Endodermal cell (in vitro differentiated cells): ENCODE measurements around the gene SRSF5. TPM values are rescaled to one million over a fixed set of nuclear protein-coding genes. Genes with fewer than 3 reads are reported as not detected.
A peak's percentile ranks its signal among the peaks of the same experiment; 100 is the strongest.

Experiments used
- DNase-seq: peaks from one replicate; pipeline ENCODE4 v3.0.0-alpha.2; 2017
- H3K27ac ChIP-seq: 2 replicates; pipeline ENCODE4 v1.5.1; 2013; ENCODE audit warnings: mild to moderate bottlenecking, low read depth, low read length, moderate library complexity
- H3K27me3 ChIP-seq: 2 replicates; pipeline ENCODE4 v1.6.1; 2013; ENCODE audit warnings: mild to moderate bottlenecking, low read length, moderate library complexity; ENCODE audit not compliant: insufficient read depth, control insufficient read depth, poor library complexity, severe bottlenecking
- H3K36me3 ChIP-seq: 2 replicates; pipeline ENCODE4 v1.7.0; 2013; ENCODE audit warnings: mild to moderate bottlenecking, low read length, moderate library complexity; ENCODE audit not compliant: control insufficient read depth, insufficient read depth
- H3K4me1 ChIP-seq: one replicate; pipeline ENCODE4 v1.7.0; 2013; ENCODE audit warnings: low read length; ENCODE audit not compliant: control insufficient read depth, insufficient read depth
- H3K4me3 ChIP-seq: 2 replicates; pipeline ENCODE4 v1.5.1; 2013; ENCODE audit warnings: mild to moderate bottlenecking, low read length, moderate library complexity
- H3K9ac ChIP-seq: 2 replicates; pipeline ENCODE4 v1.6.1; 2013; ENCODE audit warnings: mild to moderate bottlenecking, low read length, moderate library complexity; ENCODE audit not compliant: poor library complexity, severe bottlenecking; ENCODE audit errors: extremely low read depth
- H3K9me3 ChIP-seq: 2 replicates; pipeline ENCODE4 v1.6.1; 2013; ENCODE audit warnings: mild to moderate bottlenecking, low read length, moderate library complexity; ENCODE audit not compliant: control insufficient read depth
- H3K27ac Mint-ChIP-seq: 2 replicates; pipeline ENCODE4 v1.8.0; 2020; ENCODE audit warnings: mixed read lengths
- H3K27me3 Mint-ChIP-seq: 2 replicates; pipeline ENCODE4 v1.8.0; 2021; ENCODE audit warnings: mild to moderate bottlenecking, mixed read lengths; ENCODE audit not compliant: insufficient read depth
- H3K36me3 Mint-ChIP-seq: 2 replicates; pipeline ENCODE4 v1.8.0; 2020; ENCODE audit warnings: low read depth, mixed read lengths
- H3K4me1 Mint-ChIP-seq: 2 replicates; pipeline ENCODE4 v1.8.0; 2020; ENCODE audit warnings: mixed read lengths
- H3K4me3 Mint-ChIP-seq: 2 replicates; pipeline ENCODE4 v1.8.0; 2020; ENCODE audit warnings: mild to moderate bottlenecking, moderate library complexity, mixed read lengths
- H3K9me3 Mint-ChIP-seq: 2 replicates; pipeline ENCODE4 v1.8.0; 2020; ENCODE audit warnings: mild to moderate bottlenecking, mixed read lengths
- WGBS, 2 experiments: methylation state at CpG; one replicate each; pipeline versions ENCODE4 v1.1.5 to v1.1.7; 2013; ENCODE audit warnings: missing lambda C conversion rate in 2 of 2, mixed read lengths in 1 of 2; ENCODE audit not compliant: insufficient coverage in 1 of 2, insufficient read length in 1 of 2; 5-methylcytosine and 5-hydroxymethylcytosine counted together
- total RNA-seq, 2 donors: library from RNA; stranded (reverse); fragmentation: NEBNext Ultra II Directional in 1 of 2; extraction: Animal tissue kit (Norgen Biotek cat#: 25700) in 1 of 2; gene quantifications; 2 replicates in 1 of 2; 3 replicates in 1 of 2; pipeline ENCODE4 v1.2.1, GENCODE V29; 2021
- TF ChIP-seq, protein P1 (sequence below): fragments of 200-600 bp; sonication (generic); conservative IDR thresholded peaks from 2 replicates; pipeline ENCODE4 v1.5.0; 2021; ENCODE audit warnings: antibody characterized with exemption, mild to moderate bottlenecking

SRSF5 gene
- total RNA-seq, 2 donors from 2014 or later: 285 to 307 TPM

- no peak overlapping the region for H3K27ac Mint-ChIP-seq
These were observed 51.8 kb downstream of the SRSF5 start for GRCh38 chr14:69818758-69819191.

DNA sequence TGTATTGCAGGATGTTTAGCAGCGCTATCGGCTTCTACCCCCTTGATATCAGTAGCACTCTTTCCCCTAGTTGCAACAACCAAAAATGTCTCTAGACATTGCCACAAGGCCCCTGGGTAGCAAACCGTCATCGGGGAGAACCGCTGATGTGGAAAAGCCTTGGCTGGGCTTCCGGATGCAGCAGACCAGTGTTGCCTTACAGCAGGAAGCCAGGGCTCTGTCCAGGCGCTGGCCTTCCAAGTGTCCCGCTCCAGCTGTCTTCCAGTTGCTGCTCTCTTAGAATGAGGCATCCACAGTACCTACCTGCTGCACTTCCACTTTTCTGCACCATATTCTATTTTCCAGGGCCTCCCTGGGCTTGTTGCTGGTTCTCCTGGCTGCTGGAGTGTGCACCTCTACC, 52.7 kb downstream of the SRSF5 start:
- peaks cover 5% of the 10 kb centered on the region for H3K27me3 ChIP-seq
- H3K9ac ChIP-seq: no peak overlapping the region
- no peaks in the 10 kb centered on the region for H3K9me3 ChIP-seq
- H3K27ac ChIP-seq: no peak overlapping the region
- WGBS, 2 experiments: 80 to 83% methylated on average over 6 to 8 of the region's 8 CpGs
- no peak overlapping the region for H3K4me3 Mint-ChIP-seq
- no peaks in the 10 kb centered on the region for H3K4me1 Mint-ChIP-seq
- no peaks in the 10 kb centered on the region for H3K9me3 Mint-ChIP-seq
- H3K36me3 Mint-ChIP-seq: no peaks in the 10 kb centered on the region
- no peaks in the 10 kb centered on the region for H3K4me1 ChIP-seq
- TF ChIP-seq, protein P1, sequence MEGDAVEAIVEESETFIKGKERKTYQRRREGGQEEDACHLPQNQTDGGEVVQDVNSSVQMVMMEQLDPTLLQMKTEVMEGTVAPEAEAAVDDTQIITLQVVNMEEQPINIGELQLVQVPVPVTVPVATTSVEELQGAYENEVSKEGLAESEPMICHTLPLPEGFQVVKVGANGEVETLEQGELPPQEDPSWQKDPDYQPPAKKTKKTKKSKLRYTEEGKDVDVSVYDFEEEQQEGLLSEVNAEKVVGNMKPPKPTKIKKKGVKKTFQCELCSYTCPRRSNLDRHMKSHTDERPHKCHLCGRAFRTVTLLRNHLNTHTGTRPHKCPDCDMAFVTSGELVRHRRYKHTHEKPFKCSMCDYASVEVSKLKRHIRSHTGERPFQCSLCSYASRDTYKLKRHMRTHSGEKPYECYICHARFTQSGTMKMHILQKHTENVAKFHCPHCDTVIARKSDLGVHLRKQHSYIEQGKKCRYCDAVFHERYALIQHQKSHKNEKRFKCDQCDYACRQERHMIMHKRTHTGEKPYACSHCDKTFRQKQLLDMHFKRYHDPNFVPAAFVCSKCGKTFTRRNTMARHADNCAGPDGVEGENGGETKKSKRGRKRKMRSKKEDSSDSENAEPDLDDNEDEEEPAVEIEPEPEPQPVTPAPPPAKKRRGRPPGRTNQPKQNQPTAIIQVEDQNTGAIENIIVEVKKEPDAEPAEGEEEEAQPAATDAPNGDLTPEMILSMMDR: no peak
- no peak overlapping the region for H3K27ac Mint-ChIP-seq
- no peaks in the 10 kb centered on the region for H3K36me3 ChIP-seq
- no peak overlapping the region for H3K4me3 ChIP-seq
- DNase-seq: no peak
- H3K27me3 Mint-ChIP-seq: no peaks in the 10 kb centered on the region

More at GRCh38 chr14:69818758-69819191, 51.8 kb downstream of the SRSF5 start:
- Histone ChIP-seq H3K9me3 (no peaks in the 10 kb centered on the region), H3K27me3 (peaks cover 5% of the 10 kb centered on the region), H3K36me3 (no peaks in the 10 kb centered on the region), H3K27ac (no peak overlapping the region), H3K4me1 (no peaks in the 10 kb centered on the region), H3K9ac (no peak overlapping the region), H3K4me3 (no peak overlapping the region)
- 15 to 50% methylated on average over 2 to 11 of the region's 11 CpGs for WGBS, 2 experiments
- Mint-ChIP-seq H3K4me1 (no peaks in the 10 kb centered on the region), H3K36me3 (no peaks in the 10 kb centered on the region), H3K4me3 (no peak overlapping the region), H3K9me3 (no peaks in the 10 kb centered on the region), H3K27me3 (no peaks in the 10 kb centered on the region)
- DNase-seq: peak; percentile 85
- TF ChIP-seq, protein P1: peak; percentile 90

DNA sequence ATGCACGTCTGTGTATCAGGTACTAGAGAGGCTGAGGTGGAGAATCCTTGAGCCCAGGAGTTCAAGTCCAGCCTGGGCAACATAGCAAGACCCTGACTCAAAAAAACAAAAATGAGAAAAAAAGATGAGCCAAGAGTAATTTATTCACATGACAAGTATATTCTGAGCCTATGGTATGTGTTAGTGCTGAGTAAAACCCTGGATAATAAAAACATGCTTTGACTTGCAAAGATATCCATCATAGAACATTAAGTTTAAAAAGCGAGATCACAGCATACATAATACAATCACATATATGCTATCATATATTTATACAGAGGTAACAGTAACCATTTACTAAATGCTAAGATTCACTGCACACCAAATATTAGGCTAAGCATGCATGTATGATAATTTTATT, 54.0 kb downstream of the SRSF5 start:
- no peaks in the 10 kb centered on the region for H3K27me3 Mint-ChIP-seq
- Histone ChIP-seq H3K4me1 (no peaks in the 10 kb centered on the region), H3K9me3 (no peaks in the 10 kb centered on the region), H3K36me3 (no peaks in the 10 kb centered on the region), H3K9ac (no peak overlapping the region), H3K27me3 (peaks cover 5% of the 10 kb centered on the region), H3K4me3 (no peak overlapping the region), H3K27ac (no peak overlapping the region)
- peaks cover 6% of the 10 kb centered on the region for H3K9me3 Mint-ChIP-seq
- H3K4me3 Mint-ChIP-seq: no peak overlapping the region
- DNase-seq: no peak
- H3K4me1 Mint-ChIP-seq: no peaks in the 10 kb centered on the region
- no peaks in the 10 kb centered on the region for H3K36me3 Mint-ChIP-seq
- H3K27ac Mint-ChIP-seq: no peak overlapping the region
- WGBS, 2 experiments: 86 to 100% methylated on average over 1 to 2 of the region's 2 CpGs
- TF ChIP-seq, protein P1: no peak

Other genes with a start within 250 kb of the SRSF5 start
- 1 to 10 TPM; 4.0 to 5.8 TPM for gene CCDC177, start 192.3 kb upstream of the SRSF5 start, total RNA-seq
- gene SUSD6, start 155.5 kb upstream of the SRSF5 start, total RNA-seq: 1 to 10 TPM; 5.7 to 5.9 TPM
- gene SLC10A1, start 30.1 kb downstream of the SRSF5 start, total RNA-seq: not detected
- not detected for gene SMOC1, start 112.3 kb downstream of the SRSF5 start, total RNA-seq